Cardiac muscle cell (in vitro differentiated cells and primary cell): ENCODE data around the gene THBS1. TPM values are rescaled to one million over a fixed set of nuclear protein-coding genes. Genes with fewer than 3 reads are reported as not detected.

Experiments used
- DNase-seq, 2 donors: peaks; one replicate each; pipeline versions ENCODE4 v3.0.0 to v3.0.0-alpha.2; 2010 to 2017; ENCODE audit warnings: low read depth in 1 of 2, low spot score in 1 of 2
- H3K27ac ChIP-seq: fragments of 200-600 bp; sonication (generic); 2 replicates; pipeline ENCODE4 v1.5.1; 2016
- H3K27me3 ChIP-seq: fragments of 200-600 bp; sonication (generic); 2 replicates; pipeline ENCODE4 v1.6.0; 2016; ENCODE audit warnings: control low read depth
- H3K36me3 ChIP-seq: fragments of 200-600 bp; sonication (generic); 2 replicates; pipeline ENCODE4 v1.5.1; 2016; ENCODE audit warnings: control low read depth
- H3K4me1 ChIP-seq: fragments of 200-600 bp; sonication (generic); 2 replicates; pipeline ENCODE4 v1.8.1; 2017; ENCODE audit warnings: low read depth, mild to moderate bottlenecking, mixed run types
- H3K4me3 ChIP-seq: fragments of 200-600 bp; sonication (generic); 2 replicates; pipeline ENCODE4 v1.5.1; 2016; ENCODE audit warnings: mild to moderate bottlenecking
- H3K9me3 ChIP-seq: fragments of 200-600 bp; sonication (generic); 2 replicates; pipeline ENCODE4 v1.5.1; 2017; ENCODE audit warnings: low read depth, mild to moderate bottlenecking, control low read depth
- polyA plus RNA-seq: library from polyadenylated mRNA; unstranded; fragments of >200 nt; fragmentation: Nextera tagmentation; extraction: Ambion mirVana; gene quantifications from 2 replicates; pipeline ENCODE4 v1.2.1, GENCODE V29; 2016
- total RNA-seq: library from RNA; depleted of rRNA; stranded (reverse); fragments of >200 nt; gene quantifications from 2 replicates; pipeline ENCODE4 v1.2.3, GENCODE V29; 2016
- TF ChIP-seq, protein P1 (sequence below): IDR thresholded peaks from 2 replicates; pipeline ENCODE4 v1.5.1; 2012; ENCODE audit warnings: low read depth, mild to moderate bottlenecking, low read length

The THBS1 gene
- total and polyA plus RNA-seq, 2 experiments from 2014 or later, result 20.9 to 55.2 TPM

- H3K4me3 ChIP-seq, result peak overlapping the region; percentile 40
- TF ChIP-seq, protein P1, sequence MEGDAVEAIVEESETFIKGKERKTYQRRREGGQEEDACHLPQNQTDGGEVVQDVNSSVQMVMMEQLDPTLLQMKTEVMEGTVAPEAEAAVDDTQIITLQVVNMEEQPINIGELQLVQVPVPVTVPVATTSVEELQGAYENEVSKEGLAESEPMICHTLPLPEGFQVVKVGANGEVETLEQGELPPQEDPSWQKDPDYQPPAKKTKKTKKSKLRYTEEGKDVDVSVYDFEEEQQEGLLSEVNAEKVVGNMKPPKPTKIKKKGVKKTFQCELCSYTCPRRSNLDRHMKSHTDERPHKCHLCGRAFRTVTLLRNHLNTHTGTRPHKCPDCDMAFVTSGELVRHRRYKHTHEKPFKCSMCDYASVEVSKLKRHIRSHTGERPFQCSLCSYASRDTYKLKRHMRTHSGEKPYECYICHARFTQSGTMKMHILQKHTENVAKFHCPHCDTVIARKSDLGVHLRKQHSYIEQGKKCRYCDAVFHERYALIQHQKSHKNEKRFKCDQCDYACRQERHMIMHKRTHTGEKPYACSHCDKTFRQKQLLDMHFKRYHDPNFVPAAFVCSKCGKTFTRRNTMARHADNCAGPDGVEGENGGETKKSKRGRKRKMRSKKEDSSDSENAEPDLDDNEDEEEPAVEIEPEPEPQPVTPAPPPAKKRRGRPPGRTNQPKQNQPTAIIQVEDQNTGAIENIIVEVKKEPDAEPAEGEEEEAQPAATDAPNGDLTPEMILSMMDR, result no peak
- peak overlapping the region; percentile 95 for H3K27ac ChIP-seq
- H3K9me3 ChIP-seq, result no peaks in the 10 kb centered on the region
- DNase-seq, result peak; percentile 92 to 95
- H3K36me3 ChIP-seq, result peaks cover 5% of the 10 kb centered on the region
- no peaks in the 10 kb centered on the region for H3K27me3 ChIP-seq
- H3K4me1 ChIP-seq, result peaks cover 14% of the 10 kb centered on the region
Observed at GRCh38 chr15:39579487-39580116, 1.3 kb upstream of the THBS1 start.

DNA sequence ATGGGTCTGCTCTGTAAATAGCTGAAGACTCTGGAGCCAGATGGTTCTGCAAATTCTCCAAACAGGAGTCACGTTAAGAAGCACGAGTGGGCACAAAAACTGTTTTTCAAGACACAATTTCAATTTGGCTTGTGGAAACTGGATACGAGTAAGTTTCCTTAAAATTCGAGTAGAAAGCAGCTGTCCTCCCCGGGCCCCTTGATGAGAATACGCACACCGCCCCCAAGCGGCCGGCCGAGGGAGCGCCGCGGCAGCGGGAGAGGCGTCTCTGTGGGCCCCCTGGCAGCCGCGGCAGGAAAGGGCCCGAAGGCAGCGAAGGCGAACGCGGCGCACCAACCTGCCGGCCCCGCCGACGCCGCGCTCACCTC, 778 bp upstream of the THBS1 start:
- peaks cover 14% of the 10 kb centered on the region for H3K4me1 ChIP-seq
- H3K9me3 ChIP-seq, result no peaks in the 10 kb centered on the region
- peak; percentile 94 to 97 for DNase-seq
- TF ChIP-seq, protein P1, result peak; percentile 92
- peak overlapping the region; percentile 95 for H3K27ac ChIP-seq
- H3K36me3 ChIP-seq, result peaks cover 10% of the 10 kb centered on the region
- H3K27me3 ChIP-seq, result no peaks in the 10 kb centered on the region
- peak overlapping the region; percentile 40 for H3K4me3 ChIP-seq

- Histone ChIP-seq H3K27me3 (no peaks in the 10 kb centered on the region), H3K36me3 (peaks cover 16% of the 10 kb centered on the region), H3K27ac (peak overlapping the region; percentile 95), H3K4me1 (peaks cover 14% of the 10 kb centered on the region), H3K9me3 (no peaks in the 10 kb centered on the region), H3K4me3 (peak overlapping the region; percentile 40)
- TF ChIP-seq, protein P1, result no peak
- no peak for DNase-seq
Observed at GRCh38 chr15:39581242-39581792, 438 bp downstream of the THBS1 start.

- H3K4me3 ChIP-seq, result peak overlapping the region; percentile 40
- peak; percentile 67 to 69 for DNase-seq
- peaks cover 21% of the 10 kb centered on the region for H3K36me3 ChIP-seq
- TF ChIP-seq, protein P1, result peak; percentile 51
- H3K27ac ChIP-seq, result no peak overlapping the region
- H3K9me3 ChIP-seq, result no peaks in the 10 kb centered on the region
- no peaks in the 10 kb centered on the region for H3K27me3 ChIP-seq
- peaks cover 14% of the 10 kb centered on the region for H3K4me1 ChIP-seq
Observed at GRCh38 chr15:39581793-39582285, 960 bp downstream of the THBS1 start.

GRCh38 chr15:39582286-39582976, 1.6 kb downstream of the THBS1 start:
- H3K27me3 ChIP-seq, result no peaks in the 10 kb centered on the region
- H3K4me3 ChIP-seq, result peak overlapping the region; percentile 40
- H3K4me1 ChIP-seq, result peaks cover 14% of the 10 kb centered on the region
- H3K27ac ChIP-seq, result no peak overlapping the region
- TF ChIP-seq, protein P1, result no peak
- peak in 1 of 2 donors; percentile 73 for DNase-seq
- peaks cover 27% of the 10 kb centered on the region for H3K36me3 ChIP-seq
- H3K9me3 ChIP-seq, result no peaks in the 10 kb centered on the region
